Transverse colon (tissue), 4 donors: ENCODE data around the gene DCTN2.

Experiments used
- POLR2A ChIP-seq: fragments of 450-650 bp; IDR thresholded peaks from one replicate; pipeline ENCODE4 v1.6.1; 2016; ENCODE audit warnings: antibody characterized with exemption, mild to moderate bottlenecking, moderate library complexity
- POLR2AphosphoS5 ChIP-seq, 3 donors: sonication (generic); formaldehyde crosslinking; IDR thresholded peaks; one replicate each; pipeline ENCODE4 v1.6.1; 2016; ENCODE audit warnings: antibody characterized with exemption in 3 of 3
- TF ChIP-seq, protein P1 (sequence below), 5 experiments: fragments of 200-600 bp in 3 of 5; fragments of 450-650 bp in 2 of 5; sonication (generic) in 3 of 5; IDR thresholded peaks; 1 replicate in 2 of 5; 2 replicates in 3 of 5; pipeline ENCODE4 v1.5.1; 2016 to 2017; ENCODE audit warnings: antibody characterized with exemption in 5 of 5, inconsistent platforms in 3 of 5, mild to moderate bottlenecking in 2 of 5, moderate library complexity in 1 of 5

DNA sequence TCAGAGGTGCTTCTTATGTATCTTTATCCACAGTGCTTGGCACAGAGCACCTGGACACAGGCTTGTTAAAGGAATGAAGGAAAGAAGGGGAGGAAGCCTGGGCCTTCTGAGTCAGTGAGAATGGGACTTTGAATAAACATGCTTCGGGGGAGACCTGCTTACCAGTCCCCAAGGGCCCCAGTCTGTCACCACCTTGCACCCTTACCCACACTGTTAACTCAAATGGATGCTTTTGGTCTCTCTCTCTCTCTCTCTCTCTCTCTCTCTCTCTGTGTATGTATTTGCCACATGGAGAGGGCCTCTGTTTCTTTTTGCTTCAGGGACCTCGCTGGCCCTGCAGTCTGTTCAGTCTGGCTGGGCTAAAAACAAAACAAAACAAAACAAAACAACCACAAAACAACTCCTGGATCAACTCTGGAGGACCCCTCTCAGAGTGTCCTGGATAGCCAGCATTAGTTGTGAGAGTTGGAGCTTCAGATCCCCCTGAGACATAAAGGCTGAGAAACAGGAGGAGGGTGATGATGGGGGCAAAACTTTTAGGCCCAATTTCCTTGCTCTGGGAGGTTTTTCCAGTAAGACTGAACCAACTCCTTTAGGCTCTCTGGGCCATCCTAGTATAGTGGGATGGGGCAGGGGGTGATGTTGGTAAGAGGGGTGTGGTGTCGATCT is 4.8 kb upstream of the DCTN2 start:
- TF ChIP-seq, protein P1, sequence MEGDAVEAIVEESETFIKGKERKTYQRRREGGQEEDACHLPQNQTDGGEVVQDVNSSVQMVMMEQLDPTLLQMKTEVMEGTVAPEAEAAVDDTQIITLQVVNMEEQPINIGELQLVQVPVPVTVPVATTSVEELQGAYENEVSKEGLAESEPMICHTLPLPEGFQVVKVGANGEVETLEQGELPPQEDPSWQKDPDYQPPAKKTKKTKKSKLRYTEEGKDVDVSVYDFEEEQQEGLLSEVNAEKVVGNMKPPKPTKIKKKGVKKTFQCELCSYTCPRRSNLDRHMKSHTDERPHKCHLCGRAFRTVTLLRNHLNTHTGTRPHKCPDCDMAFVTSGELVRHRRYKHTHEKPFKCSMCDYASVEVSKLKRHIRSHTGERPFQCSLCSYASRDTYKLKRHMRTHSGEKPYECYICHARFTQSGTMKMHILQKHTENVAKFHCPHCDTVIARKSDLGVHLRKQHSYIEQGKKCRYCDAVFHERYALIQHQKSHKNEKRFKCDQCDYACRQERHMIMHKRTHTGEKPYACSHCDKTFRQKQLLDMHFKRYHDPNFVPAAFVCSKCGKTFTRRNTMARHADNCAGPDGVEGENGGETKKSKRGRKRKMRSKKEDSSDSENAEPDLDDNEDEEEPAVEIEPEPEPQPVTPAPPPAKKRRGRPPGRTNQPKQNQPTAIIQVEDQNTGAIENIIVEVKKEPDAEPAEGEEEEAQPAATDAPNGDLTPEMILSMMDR (IDR thresholded peaks at IDR 0.05) = no peak
- TF ChIP-seq POLR2AphosphoS5 (IDR thresholded peaks at IDR 0.05) (no peak), POLR2A (no peak)
